AG20443 (cell line): ENCODE data around the gene MKKS.
"Not testable (repeated sequence)": the region's sequence is repeated elsewhere in the genome, so short reads cannot be mapped to it uniquely, and the experiment has no call there.

Experiments
- DNase-seq: peaks from one replicate; pipeline ENCODE4 v3.0.0; 2012; ENCODE audit warnings: low spot score, mixed read lengths

The MKKS gene

DNA sequence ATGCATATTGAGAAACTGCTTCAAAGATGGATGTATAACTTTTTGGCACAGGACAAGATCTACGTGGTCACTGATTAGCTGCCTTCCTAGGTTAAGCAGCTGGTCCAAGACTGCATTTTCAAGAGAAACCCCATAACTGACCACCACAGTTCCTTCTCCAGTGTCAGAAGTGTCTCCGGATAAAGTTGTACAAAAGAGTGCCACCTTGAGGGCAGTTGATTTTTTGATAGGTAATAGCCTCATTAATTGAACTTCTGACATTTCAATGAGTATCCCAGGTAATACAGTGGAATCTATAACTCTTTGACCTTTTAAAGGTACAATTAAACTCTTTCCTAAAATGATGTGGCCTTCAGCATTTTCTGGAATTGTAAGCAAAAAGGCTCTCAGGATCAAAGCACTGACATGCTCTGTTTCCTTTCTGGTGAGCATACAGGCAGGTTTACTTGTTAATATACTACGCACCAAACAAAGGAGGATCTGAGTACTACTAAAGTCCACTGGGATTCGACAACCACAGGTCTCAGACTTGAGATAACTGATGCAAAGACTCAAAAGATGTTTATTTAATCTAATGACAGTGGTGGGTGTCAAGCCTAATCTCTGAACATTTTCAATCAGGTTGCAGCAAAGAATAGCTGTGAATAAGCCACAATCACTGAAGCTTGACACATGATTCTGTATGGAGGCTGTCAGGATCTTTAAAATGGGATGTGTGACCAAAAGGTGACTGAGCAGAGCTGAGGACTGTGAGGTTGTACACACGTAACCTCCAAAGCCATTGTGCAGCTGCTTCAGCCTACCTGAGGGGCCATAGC is 21.2 kb downstream of the MKKS start:
- DNase-seq: no peak

DNA sequence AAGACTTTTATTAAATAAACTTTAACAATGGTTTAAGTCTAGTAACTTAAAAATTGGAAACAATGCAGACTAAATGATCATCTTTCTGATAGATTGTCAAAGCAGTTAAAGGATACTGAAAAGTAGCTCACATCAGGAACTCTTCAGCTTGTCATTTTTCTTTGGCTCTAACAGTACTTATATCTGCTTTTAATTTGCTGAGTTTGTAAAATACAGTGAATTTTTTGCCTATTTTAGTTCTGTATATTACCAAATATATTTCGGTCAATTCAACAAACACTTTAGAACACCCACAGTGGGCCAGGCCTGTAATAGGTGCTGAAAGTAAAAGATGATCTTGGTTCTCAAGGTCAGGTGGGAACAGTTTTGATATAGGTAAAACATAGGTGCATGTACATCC is 22.3 kb downstream of the MKKS start:
- DNase-seq: no peak

DNA sequence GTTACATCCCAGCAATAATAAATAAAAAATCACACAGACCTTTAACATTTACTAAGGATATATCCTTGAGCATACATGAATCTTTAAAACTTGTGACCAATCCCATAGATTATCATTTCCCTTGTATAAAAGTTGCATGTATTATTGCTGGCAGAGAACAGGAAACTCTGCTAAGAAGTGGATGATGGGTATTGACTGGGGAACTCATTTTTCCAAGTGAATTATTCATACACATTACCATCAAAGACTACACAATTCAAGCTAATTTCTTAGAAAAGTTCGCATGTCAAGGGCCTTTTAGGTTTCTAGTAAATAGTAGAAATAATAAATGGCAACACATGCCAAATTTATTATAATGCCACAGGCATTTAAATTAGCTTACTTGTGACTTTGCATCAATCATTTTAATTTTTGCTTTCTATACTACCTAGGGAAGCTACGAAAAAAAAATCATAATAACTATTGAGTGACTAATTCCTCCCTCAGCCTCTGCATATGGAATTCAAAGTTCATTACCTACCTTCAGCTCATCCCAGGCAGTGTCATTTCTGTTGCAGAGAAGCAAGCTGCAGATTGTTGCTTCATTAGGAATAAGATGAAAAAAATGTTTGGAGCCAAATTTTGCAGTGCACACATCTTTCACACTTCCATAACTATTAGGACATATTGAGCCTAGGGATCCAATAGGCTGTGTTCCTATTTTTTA is 25.8 kb downstream of the MKKS start:
- no peak for DNase-seq

- DNase-seq: no peak
Measured at GRCh38 chr20:10404959-10405530, 29.0 kb downstream of the MKKS start.

GRCh38 chr20:10404023-10404628 is 29.9 kb downstream of the MKKS start:
- DNase-seq: no peak

GRCh38 chr20:10402938-10403608 is 30.9 kb downstream of the MKKS start:
- no peak for DNase-seq

GRCh38 chr20:10398834-10399369 is 35.1 kb downstream of the MKKS start:
- no peak for DNase-seq

GRCh38 chr20:10394752-10395151 is 39.3 kb downstream of the MKKS start:
- not testable (repeated sequence) for DNase-seq

- no peak for DNase-seq
Measured at GRCh38 chr20:10390709-10391108, 43.3 kb downstream of the MKKS start.

DNA sequence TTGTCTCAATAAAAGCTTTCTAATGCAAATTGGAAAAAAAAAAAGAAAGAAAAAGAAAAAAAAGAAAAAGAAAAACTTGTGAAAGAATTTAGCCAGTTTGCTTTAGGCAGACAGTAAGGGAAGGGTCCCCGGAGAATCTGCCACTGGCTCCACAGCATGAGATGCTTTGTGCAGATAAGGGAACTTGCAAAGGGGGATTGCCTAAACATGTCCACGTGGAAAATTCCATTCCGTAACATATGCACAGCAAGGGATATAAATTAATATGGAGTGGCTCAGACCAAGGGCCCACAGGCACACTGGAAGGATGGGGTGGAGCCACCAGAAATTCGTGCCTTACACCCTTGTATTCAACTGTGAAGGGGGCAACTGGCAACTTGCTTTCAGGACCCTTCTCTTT is 45.4 kb downstream of the MKKS start:
- DNase-seq: no peak

DNA sequence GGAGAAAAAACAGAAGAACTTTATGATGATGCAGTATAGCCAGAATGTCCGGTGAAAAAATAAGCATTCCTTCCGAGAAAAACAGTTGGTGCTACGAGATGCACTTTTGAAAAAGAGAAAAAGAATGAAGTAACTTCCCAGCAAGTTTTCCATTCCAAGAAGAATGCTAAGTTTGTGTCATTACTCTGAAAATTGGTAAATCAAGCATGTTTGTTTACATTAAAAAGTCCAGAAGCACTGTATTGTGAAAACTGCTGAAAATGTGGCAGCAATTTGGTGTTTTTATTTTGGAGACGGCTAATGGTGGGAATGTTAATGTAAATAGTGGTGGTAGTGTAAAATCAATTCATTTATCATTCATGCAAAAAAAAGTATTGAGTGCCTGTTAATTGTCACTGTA is 46.3 kb downstream of the MKKS start:
- DNase-seq: no peak

DNA sequence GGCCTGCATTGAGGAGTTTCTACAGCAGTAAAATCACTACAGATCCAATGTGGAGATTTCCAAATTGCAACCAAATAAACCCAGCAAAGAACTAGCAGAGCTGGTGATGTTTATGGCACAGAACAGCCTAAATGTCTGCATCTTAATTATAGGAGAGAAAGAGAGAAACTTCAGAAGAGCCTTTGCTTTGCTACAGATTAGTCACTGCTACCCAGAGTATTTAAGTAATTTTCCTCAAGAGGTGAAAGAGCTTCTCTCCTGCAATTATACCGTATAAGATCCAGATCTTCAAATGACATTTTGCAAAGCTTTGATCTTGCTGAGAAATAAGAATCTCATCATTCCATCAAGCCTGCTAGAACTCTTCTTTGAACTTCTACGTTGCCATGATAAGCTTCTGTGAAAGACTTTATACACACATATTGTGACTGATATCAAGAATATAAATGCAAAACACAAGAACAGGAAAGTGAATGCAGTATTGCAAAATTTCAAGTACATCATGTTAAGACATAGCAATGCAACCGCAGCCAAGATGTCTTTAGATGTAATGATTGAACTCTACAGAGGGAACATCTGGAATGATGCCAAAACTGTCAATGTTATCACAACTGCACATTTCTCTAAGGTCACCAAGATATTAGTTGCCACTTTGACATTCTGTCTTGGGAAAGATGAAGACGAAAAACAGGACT is 48.0 kb downstream of the MKKS start:
- no peak for DNase-seq

DNA sequence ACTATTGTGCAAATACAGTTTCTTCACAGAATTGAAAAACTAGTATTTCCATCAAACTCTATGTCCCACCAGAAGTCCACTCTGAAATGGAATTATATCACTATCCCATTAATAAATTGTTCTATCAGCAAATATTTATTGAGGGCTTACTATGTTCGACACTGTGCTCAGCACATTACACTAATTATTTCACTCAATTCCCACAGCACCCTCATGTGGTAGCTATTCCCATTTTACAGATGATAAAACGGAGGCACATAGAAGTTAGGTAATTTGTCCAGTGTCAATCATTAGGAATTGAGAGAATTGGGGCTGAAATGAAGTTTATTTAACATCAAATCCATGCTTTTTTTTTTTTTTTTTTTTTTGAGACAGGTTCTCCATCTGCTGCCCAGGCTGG is 52.5 kb downstream of the MKKS start:
- no peak for DNase-seq

DNA sequence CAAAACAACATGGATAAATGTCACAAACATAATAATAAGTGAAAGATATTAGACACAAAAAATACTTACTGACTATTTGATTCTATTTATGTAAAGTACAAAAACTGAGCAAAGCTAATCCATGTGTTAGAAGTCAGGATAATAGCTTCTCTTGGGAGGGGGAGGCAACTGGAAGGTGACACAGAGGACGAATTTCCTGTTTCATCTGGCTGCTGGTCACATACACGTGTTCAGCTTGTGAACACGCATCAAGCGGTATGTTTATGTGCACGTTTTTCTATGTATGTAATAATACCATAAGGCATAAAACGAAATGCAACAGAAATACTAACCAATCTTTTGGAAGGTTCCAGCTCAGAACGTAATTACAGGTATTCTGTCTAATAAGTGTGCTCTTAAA is 54.3 kb downstream of the MKKS start:
- no peak for DNase-seq

DNA sequence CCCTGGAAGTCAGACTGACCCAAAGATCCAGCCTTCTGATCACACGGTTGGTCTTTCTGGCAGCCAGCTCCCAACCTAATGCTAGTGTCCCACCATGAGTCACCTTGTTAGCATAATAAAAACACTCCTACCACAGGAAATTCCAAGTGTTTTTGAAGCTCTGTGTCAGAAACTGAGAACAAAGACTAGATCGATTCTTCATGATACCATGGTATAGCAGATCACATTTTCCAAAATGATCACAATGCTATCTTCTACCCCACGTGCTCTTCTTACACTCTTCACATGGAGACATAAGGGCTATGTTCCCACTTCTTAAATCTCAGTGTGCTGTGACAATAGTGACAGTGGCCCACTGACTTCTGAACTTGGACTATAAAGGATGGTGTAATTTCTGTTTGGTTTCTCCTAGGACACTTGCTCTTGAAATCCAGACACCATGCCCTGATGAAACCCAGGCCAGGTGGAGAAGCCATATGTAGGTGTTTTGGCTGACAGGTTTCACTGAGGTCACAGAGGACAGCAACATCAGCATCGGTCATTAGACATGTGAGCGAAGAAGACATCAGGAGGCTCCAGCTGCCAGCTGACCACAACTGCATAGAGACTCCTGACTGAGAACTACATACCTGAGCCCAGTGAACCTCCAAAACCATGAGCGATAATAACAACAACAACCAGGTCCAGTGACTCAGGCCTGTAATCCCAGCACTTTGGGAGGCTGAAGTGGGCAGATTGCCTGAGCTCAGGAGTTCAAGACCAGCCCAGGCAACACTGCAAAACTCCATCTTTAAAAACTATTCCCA is 57.5 kb downstream of the MKKS start:
- peak; percentile 44 for DNase-seq

GRCh38 chr20:10375191-10375590 is 58.8 kb downstream of the MKKS start:
- no peak for DNase-seq

DNA sequence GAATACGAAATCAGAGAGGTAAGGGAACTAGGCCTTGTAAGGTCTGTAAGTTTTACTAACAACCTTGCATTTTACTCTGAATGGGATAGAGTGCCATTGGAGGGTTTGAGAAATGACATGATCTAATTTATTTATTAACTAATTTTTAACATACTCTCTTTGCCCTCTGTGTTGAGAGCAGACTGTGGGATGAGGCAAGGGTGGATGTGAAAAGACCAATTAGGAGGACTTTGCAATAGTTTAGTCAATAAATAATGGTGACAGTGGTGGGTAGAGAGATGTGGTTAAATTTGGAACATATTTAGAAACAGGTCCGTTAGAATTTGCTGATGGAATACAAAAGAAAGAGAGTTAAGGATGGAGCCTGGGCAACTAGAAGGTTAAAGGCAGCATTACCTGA is 60.0 kb downstream of the MKKS start:
- DNase-seq: no peak

DNA sequence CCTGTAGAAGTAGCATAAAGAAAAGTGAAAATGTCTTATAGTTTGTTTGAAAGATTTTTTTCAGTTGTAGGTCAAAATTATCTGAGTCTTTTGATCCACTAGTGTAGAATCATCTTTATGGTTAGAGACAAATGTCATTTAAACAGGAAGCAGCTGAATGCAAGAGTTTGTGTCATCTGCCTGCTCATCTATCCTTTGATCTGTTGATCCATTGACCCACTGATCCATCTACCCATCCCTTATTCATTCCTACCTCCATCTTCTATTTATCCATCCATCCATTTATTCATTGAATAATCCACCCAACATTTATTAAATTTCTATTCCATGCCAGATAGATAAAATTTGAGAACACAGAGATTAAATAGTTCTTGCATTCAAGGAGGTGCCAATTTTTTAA is 62.6 kb downstream of the MKKS start:
- DNase-seq: no peak

DNA sequence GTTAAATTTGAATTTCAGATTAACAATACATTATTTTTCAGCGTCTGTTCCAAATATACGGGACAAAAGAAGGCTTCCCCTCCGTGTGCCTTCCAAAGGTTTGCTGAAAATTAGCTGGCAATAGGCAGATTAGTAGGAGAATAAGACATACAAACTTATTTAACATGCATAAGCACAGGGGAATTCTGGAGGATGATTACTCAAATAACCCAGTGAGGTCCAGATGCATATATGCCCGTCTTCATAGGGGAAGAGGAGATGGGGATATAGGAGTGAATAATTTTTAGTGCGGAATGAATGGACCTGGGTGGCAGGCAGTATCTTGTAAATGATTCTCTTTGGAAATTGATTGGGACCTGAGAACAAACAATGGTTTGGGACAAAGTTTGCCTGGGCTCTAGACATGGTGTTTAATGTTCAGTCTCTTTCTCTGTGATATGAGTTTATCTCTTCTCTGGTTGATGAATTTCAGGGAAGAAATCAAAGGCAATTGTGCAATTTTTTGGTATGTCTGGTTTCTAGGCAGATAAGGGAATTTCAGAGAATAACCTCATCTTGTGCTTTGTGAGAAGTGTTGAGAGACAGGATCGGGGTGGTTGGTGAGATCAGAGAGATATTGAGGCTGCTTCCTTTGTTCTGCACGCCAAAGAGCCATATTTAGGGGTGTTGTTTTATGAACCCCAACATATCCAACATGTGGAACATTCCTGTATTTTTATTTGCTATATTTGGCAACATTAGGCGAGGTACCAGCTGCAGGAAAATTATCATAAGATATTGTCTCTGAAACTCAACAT is 63.7 kb downstream of the MKKS start:
- DNase-seq: no peak

DNA sequence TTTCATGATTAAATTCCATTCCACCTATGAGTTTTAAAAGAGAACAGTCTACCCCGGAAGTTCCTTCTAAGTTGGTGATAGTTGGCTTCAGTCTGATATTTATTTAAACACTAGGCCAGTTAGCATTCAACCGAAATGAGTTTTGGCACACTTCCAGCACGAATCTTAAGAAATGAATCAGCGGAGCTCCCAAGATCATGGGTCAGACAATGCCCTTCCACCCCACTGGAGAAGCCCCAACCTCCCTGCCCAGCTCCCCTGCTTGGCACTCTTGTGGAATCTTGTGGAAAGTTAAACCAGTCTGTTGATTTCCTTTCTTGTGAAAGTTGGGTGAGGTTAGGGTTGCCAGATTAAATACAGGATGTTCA is 64.3 kb downstream of the MKKS start:
- no peak for DNase-seq
